Keratinocyte (primary cell): ENCODE measurements around the gene TMEM187.

Source experiments
- EZH2 ChIP-seq: IDR thresholded peaks from one replicate; pipeline ENCODE4 v1.6.1; 2012; ENCODE audit warnings: inconsistent platforms, mild to moderate bottlenecking, low read length, moderate library complexity
- TF ChIP-seq, protein P1 (sequence below), 3 experiments: IDR thresholded peaks in 1 of 3; conservative IDR thresholded peaks in 1 of 3; optimal IDR thresholded peaks in 1 of 3; 2 replicates in 2 of 3; 3 replicates in 1 of 3; pipeline versions ENCODE3 to v1.5.1; 2011; ENCODE audit warnings: low read length in 3 of 3, mild to moderate bottlenecking in 3 of 3, moderate library complexity in 2 of 3, control low read depth in 1 of 3, inconsistent platforms in 1 of 3; ENCODE audit not compliant: insufficient read depth in 2 of 3; ENCODE audit errors: extremely low read depth in 1 of 3

DNA sequence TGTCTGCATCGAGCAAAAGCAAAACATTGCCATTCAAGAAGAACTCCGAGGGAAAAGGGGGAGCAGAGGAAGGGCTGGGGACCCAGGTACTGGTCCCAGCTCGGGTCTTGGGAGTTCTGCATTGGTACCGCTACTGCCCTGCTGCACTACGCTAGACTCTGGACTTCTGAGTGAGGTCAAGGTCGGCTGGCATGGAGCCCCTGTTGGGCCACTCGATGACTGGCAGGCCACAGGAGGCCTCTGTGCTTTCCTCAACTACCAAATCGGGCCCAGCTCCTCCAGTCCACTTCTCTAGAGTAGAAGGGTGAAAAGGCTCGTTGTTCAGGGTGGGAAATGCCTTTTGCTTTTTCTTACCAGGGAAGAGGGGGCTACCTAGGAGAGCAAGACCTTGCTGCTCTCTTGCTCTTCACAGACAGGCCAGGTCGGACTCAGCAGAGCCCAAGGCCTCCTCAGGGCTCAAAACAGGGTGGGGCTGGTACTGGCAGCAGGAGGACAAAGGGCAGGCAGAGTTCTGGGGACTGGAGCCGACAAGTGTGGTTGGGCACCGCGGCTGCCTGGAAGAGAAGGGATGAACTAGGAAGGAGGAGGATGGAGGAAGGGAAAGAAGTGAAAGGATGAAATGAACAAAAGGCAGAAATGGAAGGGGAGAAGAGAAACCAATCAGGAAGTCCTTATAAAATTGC, 56.1 kb downstream of the TMEM187 start:
- no peak for TF ChIP-seq EZH2
- TF ChIP-seq, protein P1, sequence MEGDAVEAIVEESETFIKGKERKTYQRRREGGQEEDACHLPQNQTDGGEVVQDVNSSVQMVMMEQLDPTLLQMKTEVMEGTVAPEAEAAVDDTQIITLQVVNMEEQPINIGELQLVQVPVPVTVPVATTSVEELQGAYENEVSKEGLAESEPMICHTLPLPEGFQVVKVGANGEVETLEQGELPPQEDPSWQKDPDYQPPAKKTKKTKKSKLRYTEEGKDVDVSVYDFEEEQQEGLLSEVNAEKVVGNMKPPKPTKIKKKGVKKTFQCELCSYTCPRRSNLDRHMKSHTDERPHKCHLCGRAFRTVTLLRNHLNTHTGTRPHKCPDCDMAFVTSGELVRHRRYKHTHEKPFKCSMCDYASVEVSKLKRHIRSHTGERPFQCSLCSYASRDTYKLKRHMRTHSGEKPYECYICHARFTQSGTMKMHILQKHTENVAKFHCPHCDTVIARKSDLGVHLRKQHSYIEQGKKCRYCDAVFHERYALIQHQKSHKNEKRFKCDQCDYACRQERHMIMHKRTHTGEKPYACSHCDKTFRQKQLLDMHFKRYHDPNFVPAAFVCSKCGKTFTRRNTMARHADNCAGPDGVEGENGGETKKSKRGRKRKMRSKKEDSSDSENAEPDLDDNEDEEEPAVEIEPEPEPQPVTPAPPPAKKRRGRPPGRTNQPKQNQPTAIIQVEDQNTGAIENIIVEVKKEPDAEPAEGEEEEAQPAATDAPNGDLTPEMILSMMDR (optimal IDR thresholded peaks at IDR 0.05 in 1 of 3, IDR thresholded peaks at IDR 0.05 in 1 of 3, conservative IDR thresholded peaks at IDR 0.05 in 1 of 3; ENCODE audit: extremely low read depth in 1 of 3, insufficient read depth in 2 of 3, low read length in 3 of 3) = no peak
